SK-N-MC (cell line): ENCODE data around the gene S100A9.

Experiments
- EZH2 ChIP-seq: fragments of 200-600 bp; sonication (generic); IDR thresholded peaks from one replicate; pipeline ENCODE4 v1.6.1; 2017; ENCODE audit warnings: antibody characterized with exemption
- POLR2AphosphoS5 ChIP-seq: IDR thresholded peaks from 2 replicates; pipeline ENCODE4 v1.6.1; 2012; ENCODE audit warnings: mild to moderate bottlenecking, low read depth, low read length, borderline replicate concordance

- no peak for TF ChIP-seq EZH2
- no peak for TF ChIP-seq POLR2AphosphoS5
Observed at GRCh38 chr1:153400244-153400643, 42.6 kb downstream of the S100A9 start.
